Activated naive CD4-positive, alpha-beta T cell treated with anti-CD3 and anti-CD28 coated beads for 36 hours (primary cell): ENCODE measurements around the gene IL12RB2. TPM values are rescaled to one million over a fixed set of nuclear protein-coding genes. Genes with fewer than 3 reads are reported as not detected.
"Not testable (repeated sequence)": the region's sequence is repeated elsewhere in the genome, so short reads cannot be mapped to it uniquely, and the experiment has no call there.

Experiments
- CTCF ChIA-PET: fragments of 350-600 bp; sonication (Branson Sonifier 250); formaldehyde crosslinking; loops from one replicate; lab custom pipeline; 2021; ENCODE audit warnings: antibody characterized with exemption; lab: Charles Lee
- DNase-seq: peaks from one replicate; pipeline ENCODE4 v3.0.0-alpha.2; 2020
- H3K27ac Mint-ChIP-seq: one replicate; pipeline ENCODE4 v1.8.0; 2021; ENCODE audit warnings: mild to moderate bottlenecking, mixed read lengths
- H3K27me3 Mint-ChIP-seq: one replicate; pipeline ENCODE4 v1.8.0; 2021; ENCODE audit warnings: low read depth, mixed read lengths
- H3K36me3 Mint-ChIP-seq: one replicate; pipeline ENCODE4 v1.8.0; 2021; ENCODE audit warnings: low read depth, mixed read lengths
- H3K4me1 Mint-ChIP-seq: one replicate; pipeline ENCODE4 v1.8.0; 2021; ENCODE audit warnings: low read depth, mixed read lengths
- H3K4me3 Mint-ChIP-seq: one replicate; pipeline ENCODE4 v1.8.0; 2021; ENCODE audit warnings: mild to moderate bottlenecking, moderate library complexity, mixed read lengths
- H3K9me3 Mint-ChIP-seq: one replicate; pipeline ENCODE4 v1.8.0; 2021; ENCODE audit warnings: mixed read lengths
- intact Hi-C: fragments of 100-400 bp; cut with micrococcal nuclease; formaldehyde crosslinking; loops from one replicate; pipeline ENCODE4 v1.15.1; 2023
- total RNA-seq, 2 experiments: library from RNA; stranded (reverse); gene quantifications; one replicate each; pipeline ENCODE4 v1.2.3, GENCODE V29; 2021

The IL12RB2 gene
- total RNA-seq, 2 experiments from 2014 or later, result 76.5 to 82.9 TPM

GRCh38 chr1:67439277-67440029 lies 131.8 kb downstream of the IL12RB2 start:
- Mint-ChIP-seq H3K27me3 (no peaks in the 10 kb centered on the region), H3K27ac (no peak overlapping the region), H3K9me3 (no peaks in the 10 kb centered on the region), H3K36me3 (no peaks in the 10 kb centered on the region), H3K4me3 (no peak overlapping the region), H3K4me1 (peaks cover 26% of the 10 kb centered on the region)
- DNase-seq, result no peak
- intact Hi-C loops, result loop anchor here (10.0 kb wide), 1 partner anchor 1065 kb away; no protein-coding TSS in a partner anchor
- CTCF ChIA-PET, result interaction anchor here (0.5 kb wide), 1 partner anchor 23 kb away, joined by 3 read pairs; no protein-coding TSS in a partner anchor

- CTCF ChIA-PET, result interaction anchor here (2.7 kb wide), 1 partner anchor 60 kb away, joined by 9 read pairs; no protein-coding TSS in a partner anchor
- H3K4me1 Mint-ChIP-seq, result peaks cover 19% of the 10 kb centered on the region
- no peaks in the 10 kb centered on the region for H3K27me3 Mint-ChIP-seq
- H3K36me3 Mint-ChIP-seq, result no peaks in the 10 kb centered on the region
- H3K27ac Mint-ChIP-seq, result no peak overlapping the region
- intact Hi-C loops, result no loop called here
- DNase-seq, result no peak
- H3K9me3 Mint-ChIP-seq, result no peaks in the 10 kb centered on the region
- H3K4me3 Mint-ChIP-seq, result no peak overlapping the region
These were observed 132.7 kb downstream of the IL12RB2 start for GRCh38 chr1:67440339-67440738.

GRCh38 chr1:67441183-67441582 lies 133.5 kb downstream of the IL12RB2 start:
- Mint-ChIP-seq H3K27ac (peak overlapping the region; percentile 73), H3K36me3 (no peaks in the 10 kb centered on the region), H3K4me1 (peaks cover 19% of the 10 kb centered on the region), H3K9me3 (no peaks in the 10 kb centered on the region), H3K4me3 (no peak overlapping the region), H3K27me3 (no peaks in the 10 kb centered on the region)
- peak; percentile 77 for DNase-seq
- intact Hi-C loops, result no loop called here
- CTCF ChIA-PET, result interaction anchor here (0.6 to 2.7 kb wide), 4 partner anchors 9 to 325 kb away, joined by 3 to 9 read pairs (median 6); no protein-coding TSS in a partner anchor

- intact Hi-C loops, result no loop called here
- no peak overlapping the region for H3K4me3 Mint-ChIP-seq
- no peaks in the 10 kb centered on the region for H3K36me3 Mint-ChIP-seq
These were observed 134.1 kb downstream of the IL12RB2 start for GRCh38 chr1:67441739-67442281.

GRCh38 chr1:67446014-67446413 lies 138.3 kb downstream of the IL12RB2 start:
- intact Hi-C loops, H3K9me3 Mint-ChIP-seq, H3K4me3 Mint-ChIP-seq, H3K27me3 Mint-ChIP-seq, DNase-seq, H3K27ac Mint-ChIP-seq, H3K36me3 Mint-ChIP-seq: not testable (repeated sequence)
- CTCF ChIA-PET, result interaction anchor here (0.6 kb wide), 2 partner anchors 36 to 706 kb away, joined by 3 read pairs; no protein-coding TSS in a partner anchor
- H3K4me1 Mint-ChIP-seq, result peaks cover 14% of the 10 kb centered on the region

More at GRCh38 chr1:67441739-67442281, 134.1 kb downstream of the IL12RB2 start:
- peak overlapping the region; percentile 13 for H3K27ac Mint-ChIP-seq
- no peaks in the 10 kb centered on the region for H3K9me3 Mint-ChIP-seq
- no peaks in the 10 kb centered on the region for H3K27me3 Mint-ChIP-seq
- peaks cover 19% of the 10 kb centered on the region for H3K4me1 Mint-ChIP-seq
- DNase-seq, result no peak
- CTCF ChIA-PET, result interaction anchor here (0.6 to 2.7 kb wide), 5 partner anchors 10 to 324 kb away, joined by 3 to 9 read pairs (median 4); no protein-coding TSS in a partner anchor

Other genes with a start within 250 kb of the IL12RB2 start
- gene C1orf141, start 172.9 kb upstream of the IL12RB2 start, total RNA-seq, result under 1 TPM in 1 of 2 experiments, not detected in 1; 0.25 TPM
- 10 to 100 TPM; 12.2 to 14.9 TPM for gene IL23R, start 141.4 kb upstream of the IL12RB2 start, total RNA-seq
- 100 to 1,000 TPM; 527 to 537 TPM for gene SERBP1, start 122.5 kb downstream of the IL12RB2 start, total RNA-seq